NCI-H2107 treated with DMSO at 0.1 percent for 48 hours (cell line): ENCODE results near the gene CD151.

Experiments
- DNase-seq: peaks from one replicate; lab custom pipeline; 2025; ENCODE audit not compliant: unreplicated experiment; lab: John Stamatoyannopoulos, UW

Gene CD151

DNA sequence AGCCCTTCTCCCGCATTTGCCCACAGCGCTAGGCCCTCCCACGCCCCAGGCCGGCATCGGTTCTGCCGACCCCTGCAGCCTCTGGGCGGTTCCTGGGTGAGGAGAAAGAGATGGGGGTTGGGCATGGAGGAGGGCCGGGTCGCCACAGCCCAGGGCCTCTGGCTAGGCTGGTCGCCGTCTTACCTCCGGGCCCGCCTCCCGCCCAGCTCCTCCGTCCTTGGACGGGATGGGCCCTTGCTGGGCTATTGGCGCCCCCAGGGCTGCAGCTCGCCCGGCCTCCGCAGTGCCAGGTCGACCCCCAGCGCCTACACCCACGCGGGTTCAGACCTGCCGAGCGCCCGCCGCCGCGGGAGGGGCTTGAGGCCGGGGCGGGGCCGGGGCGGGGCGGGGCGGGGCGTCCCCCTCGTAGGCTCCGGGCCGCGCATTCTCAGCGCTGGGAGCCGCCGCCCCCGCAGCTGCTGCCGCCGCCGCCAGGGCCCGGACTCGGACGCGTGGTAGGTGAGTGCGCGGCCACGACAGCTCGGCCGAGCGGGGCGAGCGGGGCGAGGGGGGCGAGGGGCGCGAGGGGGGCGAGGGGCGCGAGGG, at the start of gene CD151:
Gene CD151 (plus strand): TSS at position 424 of the 585 bp plus-strand sequence. CDS start 3,118 bp downstream, outside the sequence.
- no peak for DNase-seq

DNA sequence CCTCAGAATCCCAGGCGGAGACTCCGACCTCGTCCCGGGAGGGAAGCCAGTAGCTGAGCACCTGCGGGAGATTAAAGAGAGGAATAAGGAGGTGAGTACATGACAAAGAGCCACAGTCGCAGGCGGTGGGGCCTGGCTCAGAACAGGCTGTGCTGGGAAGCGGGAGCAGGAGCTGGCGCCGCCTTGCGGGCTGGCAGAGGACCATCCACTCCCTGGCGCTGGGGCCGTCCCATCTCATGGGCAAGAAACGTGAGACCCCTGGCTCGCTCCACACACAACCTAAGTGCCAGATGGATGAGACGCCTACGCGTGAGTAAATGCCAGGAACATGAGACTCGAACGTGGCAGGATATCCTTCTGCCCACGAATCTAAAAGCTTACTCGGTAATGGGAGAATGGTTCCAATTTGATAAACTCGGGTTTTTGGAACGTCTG, 49.2 kb upstream of the CD151 start:
- DNase-seq = peak; percentile 61

DNA sequence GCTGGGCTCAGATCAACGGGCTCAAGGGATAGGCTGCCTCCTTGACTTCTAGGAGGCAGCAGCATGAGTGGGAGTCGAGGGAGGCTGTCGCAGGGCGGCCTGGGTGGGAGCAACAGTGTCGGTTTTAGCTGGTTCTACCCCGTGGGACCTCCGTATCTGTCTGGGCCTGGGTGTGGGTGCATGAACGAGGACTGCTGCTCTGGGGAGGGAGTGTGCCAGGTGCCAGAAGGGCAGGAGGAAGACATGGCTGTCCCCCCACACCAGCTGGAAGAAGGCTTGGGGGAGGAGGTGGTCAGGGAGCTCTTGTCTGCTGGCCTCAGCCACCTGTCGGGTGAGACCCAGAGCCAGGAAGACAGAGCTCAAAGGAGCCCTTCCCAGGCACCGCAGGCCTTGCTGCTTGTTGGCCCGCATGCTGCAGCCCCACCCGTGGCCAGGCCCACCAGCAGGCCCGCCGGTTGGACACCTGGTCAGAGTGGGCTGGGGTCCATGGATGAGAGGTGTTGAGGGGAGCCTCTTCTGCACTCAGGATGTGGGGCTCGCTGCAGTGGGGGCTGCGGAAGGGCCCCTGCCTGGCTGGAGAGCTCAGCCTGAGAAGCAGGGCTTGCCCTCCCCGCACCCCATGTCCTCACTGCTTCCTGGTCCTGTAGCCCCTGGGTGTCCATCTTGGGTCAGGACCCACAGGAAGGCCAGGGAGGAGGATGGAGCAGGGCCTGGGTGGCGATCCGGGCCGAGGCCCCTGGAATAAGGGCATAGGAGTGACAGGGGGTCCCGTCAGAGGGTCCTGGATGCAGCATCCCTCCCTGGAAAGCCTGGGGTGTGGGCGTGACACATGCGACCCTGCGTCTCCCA, 46.3 kb upstream of the CD151 start:
- DNase-seq = no peak

DNA sequence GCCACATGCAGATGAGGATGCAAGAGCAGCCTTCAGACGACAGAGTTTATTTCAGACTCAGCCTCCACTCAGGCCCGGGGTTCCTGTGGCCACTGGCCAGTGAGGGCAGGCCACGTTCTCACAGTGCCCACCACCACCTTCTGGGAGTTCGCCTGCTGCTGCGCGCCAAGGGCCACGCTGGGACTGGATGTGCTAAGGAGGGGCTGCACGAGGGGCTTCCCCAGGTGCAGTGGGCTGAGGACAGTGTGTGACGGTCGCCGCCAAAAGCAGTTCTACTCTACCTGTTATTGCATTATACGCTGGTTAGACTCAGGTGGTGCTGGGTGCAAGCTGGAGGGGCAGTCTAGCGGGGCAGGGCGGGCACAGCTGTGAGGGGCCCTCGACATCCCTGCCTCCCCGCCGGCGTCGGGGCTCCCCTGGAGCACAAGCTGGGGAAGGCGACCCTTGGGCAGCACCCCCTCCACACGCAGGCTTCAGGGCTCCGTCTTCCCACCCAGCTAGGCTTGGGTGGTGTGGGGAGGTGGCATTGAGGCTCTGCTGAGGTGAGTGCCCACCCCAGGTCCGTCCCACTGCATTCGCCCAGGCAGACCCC, 45.6 kb upstream of the CD151 start:
- no peak for DNase-seq

DNA sequence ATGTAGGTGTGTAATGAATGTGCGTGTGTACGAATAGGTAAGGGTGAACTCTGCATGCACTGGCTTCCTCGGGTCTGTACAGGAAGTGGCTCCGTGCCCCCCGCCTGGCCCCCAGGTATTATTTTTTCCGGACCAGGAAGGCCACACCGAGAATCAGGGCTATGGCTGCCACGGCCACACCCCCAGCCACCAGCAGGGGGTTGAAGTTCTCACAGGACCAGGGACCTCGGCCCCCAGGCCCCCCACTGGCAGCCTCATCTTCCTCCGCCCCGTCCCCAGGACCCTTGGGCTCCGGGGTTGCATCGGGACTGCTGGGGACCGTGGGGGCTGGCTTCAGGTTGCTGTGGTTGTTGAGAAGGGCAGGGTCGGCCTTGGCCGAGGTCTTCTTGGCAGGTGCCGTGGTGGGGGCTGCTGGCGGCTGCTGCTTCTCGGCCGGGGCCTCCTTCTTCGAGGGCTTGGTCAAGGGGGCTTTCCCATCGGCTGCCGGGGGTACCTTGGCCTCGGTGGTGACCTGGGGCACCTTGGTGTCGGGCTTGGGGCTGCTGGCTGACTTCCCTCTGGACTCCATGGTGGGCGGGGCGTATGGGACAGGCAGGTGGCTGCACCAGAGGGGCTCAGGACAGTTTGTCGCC, 44.6 kb upstream of the CD151 start:
- DNase-seq = no peak

DNA sequence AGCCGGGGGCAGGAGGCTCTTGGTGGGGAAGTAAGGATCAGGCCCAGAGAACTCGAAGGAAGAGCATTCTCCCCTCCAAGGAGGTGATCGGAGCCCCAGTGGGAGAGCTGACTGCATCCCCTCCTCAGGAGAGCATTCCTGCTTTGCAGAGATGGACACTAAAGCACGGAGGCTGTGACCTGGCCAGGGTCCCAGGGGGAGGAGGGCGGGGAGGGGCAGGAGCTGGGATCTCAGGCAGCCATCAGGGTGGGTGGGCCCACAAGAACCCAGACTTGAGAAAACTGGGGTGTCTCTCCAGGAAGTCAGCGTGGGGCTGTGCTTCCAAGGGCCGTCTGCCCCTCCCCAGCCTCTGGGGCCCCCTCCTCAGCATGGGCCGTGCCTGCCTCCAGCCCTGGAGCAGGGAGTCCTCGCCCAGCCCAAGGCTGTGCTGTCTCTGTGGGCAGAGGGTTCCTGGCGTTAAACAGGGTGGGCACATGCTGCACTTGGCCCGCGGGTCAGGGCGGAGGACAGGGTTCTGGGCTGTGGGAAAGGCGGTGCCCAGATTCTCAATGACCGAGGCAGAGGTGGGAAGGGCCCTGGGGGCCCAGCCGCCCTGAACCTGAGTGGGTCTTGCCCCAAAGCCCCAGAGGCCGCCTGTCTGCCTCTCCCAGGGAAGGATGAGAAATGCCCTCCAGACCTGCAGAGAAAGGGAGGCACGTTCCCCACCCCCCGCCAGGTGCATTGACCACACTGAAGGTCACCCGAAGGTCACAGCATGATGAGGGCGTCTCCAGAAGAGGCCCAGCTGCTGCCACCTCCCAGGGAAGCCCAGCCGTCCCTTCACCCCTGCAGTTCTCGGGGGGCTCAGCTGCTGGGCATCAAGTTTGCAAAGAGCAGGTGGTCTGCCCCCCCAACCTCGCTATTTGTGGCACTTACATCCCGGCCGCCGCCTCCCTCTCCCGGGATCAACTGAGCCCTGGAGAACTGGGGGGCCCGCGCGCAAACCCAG, 43.5 kb upstream of the CD151 start:
- DNase-seq = no peak

DNA sequence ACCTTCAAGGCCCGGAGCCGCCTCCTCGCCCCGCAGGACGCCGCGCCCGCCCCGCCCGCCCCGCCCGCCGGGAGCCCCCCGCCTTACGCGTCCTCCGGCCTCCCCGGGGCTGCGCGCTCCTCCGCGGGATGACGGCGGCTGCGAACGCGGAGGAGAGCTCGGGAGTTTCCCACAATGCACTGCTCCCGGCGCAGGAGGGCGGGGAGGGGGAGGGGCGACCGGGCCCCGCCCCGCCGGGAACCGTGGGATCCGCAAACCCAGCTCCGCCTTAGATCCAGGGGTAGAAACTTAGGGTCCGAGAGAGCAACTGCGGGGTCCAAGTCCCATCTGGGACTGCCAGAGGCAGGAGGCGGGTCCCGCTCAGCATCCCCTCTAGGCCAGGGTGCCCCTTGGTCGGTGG, 42.8 kb upstream of the CD151 start, which contains the start of gene CEND1:
Gene CEND1 (minus strand): TSS at position 148 of the 400 bp plus-strand sequence. CDS start 1,514 bp downstream, outside the sequence.
- DNase-seq = no peak

DNA sequence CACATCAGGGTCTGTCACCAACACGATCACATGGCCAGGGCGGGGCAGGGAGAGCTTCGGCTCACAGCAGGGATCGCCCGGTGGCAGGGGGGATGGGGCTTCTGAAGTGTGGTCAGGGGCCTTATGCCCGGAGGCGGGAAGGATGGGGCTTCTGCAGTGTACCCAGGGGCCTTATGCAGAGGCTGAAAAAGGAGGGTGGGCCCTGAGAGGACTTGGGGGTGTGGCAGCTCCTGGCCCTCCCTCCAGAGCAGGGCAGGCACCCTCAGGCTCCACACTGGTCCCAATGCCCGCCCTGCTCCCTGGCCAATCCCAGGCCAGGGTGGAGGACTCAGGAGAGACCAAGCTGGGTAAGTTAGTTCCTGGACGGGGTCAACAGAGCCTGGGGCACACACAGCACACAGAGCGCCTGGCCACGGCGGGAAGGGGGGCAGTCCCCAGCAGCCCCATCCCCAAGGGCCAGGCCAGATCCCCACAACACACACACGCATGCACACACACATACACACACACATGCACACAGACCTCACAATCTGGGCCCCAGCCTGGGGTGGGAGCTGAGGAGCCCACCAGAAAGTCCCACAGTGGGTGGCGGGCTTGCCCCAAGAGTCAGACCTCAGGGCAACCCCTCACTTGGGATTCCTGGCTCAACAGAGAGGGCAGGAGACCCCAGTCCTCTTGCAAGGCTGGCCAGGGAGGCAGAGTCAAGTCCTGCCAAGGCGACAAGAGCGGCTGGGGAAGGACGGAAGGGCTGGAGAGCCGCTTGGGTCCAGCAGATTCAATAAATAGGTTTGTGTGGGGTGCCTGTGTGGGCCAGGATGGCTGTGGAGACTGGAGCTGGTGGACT, 41.8 kb upstream of the CD151 start:
- DNase-seq = no peak

DNA sequence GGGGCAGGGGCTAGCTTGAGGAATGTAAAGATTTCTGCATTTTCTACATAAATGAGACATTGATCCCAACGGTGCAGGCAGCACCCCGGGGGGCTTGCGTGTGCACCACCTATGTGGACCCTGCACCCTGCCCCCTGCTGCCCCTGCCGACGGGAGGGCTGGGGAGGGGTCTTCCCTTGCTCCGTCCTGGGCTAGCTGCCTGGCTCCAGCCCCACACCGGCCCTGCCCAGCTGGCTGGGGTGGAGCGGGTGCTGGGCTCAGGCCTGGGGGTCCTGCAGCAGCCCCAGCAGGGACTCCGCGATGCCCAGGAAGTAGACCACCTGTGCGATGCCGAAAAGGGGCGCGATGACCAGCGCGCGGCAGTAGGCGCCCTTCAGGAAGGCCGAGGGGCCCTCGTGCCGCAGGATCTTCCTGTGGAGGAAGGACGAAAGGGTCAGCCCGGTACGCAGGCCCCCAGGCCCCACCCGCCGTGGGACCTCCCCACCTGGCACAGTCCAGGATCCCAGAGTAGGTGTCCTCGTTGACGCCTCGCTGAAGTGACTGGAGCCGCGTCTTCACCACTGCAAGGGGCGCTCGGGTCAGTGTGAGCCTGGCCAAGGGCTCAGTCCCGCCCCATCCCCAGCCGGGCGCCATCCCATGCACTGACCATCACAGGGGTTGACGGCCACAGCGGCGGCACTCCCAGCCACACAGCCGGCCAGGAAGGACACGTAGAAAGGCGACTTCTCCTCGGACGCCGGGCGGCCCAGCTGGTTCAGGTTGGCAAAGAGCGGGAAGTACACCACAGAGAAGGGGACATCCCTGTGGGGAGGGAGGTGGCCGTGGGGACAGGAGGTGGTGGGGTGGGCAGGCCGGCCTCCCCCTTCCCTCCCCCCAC, 40.9 kb upstream of the CD151 start:
- no peak for DNase-seq

DNA sequence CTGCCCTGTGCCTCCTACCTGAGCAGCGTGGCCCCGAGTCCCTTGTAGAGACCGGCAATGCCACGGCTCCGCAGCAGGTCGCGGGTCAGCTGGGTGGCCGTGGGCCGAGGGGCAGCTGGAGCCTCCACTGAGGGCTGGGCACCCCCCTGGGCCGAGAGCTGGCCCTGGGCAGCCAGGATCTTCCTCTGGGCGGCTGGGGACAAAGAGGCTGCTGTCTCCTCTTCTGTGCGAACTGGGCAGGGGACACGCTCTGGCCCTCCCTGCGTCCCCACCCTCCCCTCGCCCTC, 40.3 kb upstream of the CD151 start:
- DNase-seq = no peak

DNA sequence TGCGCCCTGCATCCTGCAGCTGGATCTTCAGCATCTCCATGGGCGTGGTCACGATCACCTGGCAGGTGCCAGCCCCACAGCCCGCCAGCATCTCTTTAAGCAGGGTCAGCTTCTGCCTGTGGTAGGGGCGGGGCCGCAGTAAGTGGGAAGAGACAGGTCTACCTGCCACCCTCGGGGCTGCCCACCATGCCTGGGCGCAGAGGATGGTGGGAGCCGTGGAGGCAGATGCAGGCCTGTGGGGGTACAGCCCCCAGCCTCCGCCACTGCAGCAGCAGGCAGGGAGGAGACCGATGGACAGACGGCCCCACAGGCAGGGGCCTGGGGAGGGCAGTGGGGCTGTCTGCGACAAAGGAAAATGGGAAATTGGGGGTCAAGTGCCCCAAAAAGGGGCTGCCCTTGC, 39.9 kb upstream of the CD151 start:
- DNase-seq = no peak

DNA sequence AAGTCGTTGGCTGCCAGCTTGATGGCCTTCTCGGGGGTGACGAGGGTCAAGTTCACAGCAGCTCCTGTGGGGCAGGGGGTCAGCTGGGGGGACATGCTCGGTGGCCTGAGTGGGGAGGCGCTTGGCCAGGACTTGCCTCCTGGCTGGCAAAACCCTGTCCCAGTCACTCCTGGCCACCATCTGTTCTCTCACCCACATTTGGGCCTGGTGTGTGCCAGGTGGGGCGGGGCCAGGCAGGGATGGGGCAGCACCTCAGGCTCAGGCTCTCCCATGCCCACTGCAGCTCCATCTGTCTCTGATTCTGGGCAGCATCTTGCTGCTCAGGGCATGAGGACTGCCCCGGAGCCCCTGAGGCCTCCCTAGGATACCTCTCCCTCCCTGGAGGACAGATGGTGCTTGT, 39.2 kb upstream of the CD151 start:
- DNase-seq = no peak

DNA sequence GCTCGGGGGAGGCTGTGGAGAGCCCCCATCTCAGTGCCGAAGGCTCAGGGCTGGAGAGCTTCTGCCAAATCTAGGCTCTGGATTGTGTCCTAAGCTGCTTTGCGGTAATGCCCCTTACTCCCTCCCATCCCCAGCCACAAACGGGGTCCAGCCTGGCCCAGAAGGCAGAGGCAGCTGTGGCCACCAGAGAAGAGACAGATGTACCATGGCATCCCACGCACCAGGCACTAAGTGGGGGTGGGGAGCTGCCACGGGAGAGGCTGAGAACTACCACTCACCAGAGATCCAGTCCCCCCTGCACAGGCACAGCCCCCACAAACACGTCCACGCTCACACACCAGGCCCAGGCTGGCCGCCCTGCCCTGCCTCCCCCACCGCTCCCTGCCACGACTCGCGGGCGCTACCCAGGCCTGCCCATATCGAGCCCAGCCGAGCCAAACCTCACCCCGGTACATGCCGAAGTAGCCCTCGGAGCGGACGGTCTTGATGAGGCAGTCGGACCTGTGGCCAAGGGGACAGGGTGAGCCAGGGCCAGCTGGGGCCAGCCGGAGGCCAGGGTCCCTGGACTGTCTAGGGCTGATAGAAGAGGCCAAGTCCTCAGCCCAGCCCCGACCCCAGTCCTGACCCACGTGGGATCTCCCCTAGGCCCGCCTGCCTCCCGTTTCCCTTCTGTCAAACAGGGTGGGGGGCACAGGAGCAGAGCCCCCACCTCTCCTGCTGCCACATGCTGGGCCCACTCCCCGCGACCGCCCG, 38.6 kb upstream of the CD151 start:
- DNase-seq = no peak

DNA sequence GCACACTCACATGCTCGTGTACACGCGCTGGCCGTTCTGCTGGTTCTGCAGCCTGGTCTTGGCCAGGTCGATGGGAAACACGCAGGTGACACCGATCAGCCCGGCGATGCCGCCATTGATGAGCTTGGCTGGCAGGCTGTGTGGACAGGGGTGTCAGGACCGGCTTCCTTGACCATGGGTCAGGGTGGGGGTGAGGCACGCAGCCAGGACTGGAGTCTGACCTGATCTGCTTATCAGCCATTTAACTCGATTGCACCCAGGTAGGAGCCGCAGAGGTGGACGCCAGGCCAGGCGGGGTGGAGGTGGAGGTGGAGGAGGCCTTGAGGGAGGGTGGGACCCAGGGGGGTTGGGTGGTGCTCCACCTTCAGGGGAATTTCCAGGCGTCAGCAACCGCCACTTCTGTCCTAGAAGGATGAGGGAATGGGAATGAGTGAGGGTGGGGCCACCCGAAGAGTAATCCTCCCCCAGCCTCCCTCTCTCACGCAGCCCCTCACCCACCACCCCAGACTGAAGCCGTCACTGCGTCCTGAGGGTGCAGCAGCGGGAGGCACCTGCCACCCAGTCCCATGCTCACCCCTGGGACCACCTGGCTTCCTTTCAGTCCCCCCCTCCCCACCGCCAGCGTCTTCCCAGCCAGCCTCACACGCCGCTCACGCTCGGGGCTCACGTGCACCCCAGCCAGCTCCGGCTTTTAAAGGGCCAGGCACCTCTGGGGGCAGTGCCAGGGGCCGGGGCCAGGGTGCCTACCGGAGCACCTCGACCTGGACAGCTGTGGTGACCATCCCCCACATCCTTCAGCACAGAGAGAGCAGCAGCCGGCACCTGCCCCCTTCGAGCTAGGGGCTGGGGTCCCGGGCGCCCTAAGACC, 37.8 kb upstream of the CD151 start:
- DNase-seq = no peak

DNA sequence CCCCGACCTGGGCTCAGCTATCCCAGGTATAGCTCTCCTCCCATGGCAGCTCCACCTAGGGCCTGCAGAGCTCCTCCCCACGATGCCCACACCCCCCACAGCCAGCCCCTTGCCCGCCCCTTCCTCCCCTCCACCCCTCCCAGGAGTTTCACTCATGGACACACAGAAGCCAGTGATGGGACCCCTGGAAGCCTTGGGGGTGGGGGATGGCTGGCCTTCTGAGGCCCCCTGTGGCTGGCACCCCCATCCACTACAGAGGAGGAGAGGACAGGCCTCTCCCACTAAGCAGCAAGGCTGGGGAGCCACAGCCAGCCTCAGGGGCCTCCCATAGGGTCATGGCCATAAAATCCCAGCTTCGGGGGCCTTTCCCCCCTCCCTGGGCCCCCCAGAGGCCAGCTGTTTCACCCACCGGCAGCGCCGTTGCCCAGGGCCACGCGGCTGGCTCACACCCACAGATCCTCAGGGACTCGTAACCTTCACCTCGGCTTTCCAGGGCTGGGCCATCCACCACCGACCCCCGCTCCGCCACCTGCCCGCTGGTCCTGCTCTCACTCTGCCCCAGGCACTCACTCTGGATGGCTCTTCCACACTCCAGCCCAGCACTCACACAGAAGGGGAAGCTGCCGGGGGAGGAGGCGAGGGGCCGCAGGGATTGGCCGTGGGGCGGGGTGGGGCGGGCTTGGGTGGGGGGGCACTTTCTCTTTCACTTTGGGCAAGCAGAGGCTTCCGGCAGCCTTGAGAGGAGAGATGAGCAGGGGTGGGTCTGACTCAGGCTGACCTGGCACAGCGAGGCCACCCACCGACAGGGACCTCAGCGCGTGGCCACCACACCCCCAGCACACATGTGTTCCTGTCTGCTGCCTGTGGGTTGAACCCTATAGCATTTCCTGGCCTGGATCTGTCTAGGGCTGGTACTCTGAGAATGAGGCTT, 36.9 kb upstream of the CD151 start:
- peak; percentile 60 for DNase-seq
